H54 (cell line): ENCODE measurements around the gene BCOR.

Experiments
- DNase-seq: peaks from one replicate; pipeline ENCODE4 v3.0.0; 2011; ENCODE audit warnings: low spot score, mixed read lengths; ENCODE audit not compliant: insufficient read length
- FAIRE-seq: peaks from 3 replicates; lab custom pipeline; 2011; peaks lifted over from hg19 to GRCh38; lab: Jason Lieb, UNC
- POLR2A ChIP-seq: IDR thresholded peaks from 2 replicates; pipeline ENCODE4 v1.6.1; 2011; ENCODE audit warnings: low read depth, mild to moderate bottlenecking, low read length

BCOR gene

GRCh38 chrX:40130207-40130606 is 32.4 kb upstream of the BCOR start:
- no peak for TF ChIP-seq POLR2A

DNA sequence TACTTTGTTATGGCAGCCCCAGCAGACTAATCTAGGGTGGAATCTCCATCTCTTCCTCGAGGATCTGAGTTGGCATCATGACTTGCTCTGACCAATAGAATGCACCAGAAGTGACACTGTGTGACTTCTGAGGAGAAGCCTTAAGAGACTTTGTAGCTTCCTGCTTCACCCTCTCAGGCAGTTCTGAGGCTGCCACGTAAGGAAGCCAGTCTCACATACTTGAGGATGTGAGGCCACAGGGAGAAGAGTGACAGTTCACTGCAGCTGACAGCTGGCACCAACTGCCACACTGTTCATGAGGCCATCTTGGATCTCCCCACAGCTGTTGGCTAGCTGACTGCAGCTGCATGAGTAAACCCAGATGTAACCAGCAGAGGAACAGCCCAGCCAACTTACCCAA is 29.3 kb upstream of the BCOR start:
- DNase-seq (no peak), FAIRE-seq (no peak)
- no peak for TF ChIP-seq POLR2A

More at GRCh38 chrX:40130207-40130606, 32.4 kb upstream of the BCOR start:
- DNase-seq (peak; percentile 35), FAIRE-seq (no peak)

- DNase-seq (no peak), FAIRE-seq (no peak)
- TF ChIP-seq POLR2A, result no peak
Observed at GRCh38 chrX:40122487-40122886, 24.7 kb upstream of the BCOR start.

DNA sequence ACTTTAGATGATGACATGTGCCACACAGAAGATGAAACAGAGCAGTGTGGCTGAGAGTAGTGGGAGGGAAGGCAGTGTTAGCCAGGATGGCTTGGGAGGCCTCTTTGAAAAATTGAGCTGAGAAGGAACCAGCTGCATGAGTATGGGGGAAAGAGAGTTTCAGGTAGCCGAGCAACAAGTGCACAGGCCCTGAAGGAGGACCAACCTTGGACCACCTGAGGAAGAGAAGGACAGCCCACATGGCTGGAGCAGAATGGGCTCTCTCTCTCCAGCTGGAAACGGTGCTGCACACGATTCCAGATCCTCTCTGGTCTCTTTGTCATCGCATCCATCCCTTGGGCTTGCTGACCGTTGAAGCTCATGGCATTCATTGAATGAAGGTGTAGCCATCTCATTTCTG is 23.9 kb upstream of the BCOR start:
- no peak for DNase-seq
- no peak for FAIRE-seq
- no peak for TF ChIP-seq POLR2A

- DNase-seq, result no peak
- no peak for TF ChIP-seq POLR2A
- no peak for FAIRE-seq
Observed at GRCh38 chrX:40120838-40121580, 23.3 kb upstream of the BCOR start.

DNA sequence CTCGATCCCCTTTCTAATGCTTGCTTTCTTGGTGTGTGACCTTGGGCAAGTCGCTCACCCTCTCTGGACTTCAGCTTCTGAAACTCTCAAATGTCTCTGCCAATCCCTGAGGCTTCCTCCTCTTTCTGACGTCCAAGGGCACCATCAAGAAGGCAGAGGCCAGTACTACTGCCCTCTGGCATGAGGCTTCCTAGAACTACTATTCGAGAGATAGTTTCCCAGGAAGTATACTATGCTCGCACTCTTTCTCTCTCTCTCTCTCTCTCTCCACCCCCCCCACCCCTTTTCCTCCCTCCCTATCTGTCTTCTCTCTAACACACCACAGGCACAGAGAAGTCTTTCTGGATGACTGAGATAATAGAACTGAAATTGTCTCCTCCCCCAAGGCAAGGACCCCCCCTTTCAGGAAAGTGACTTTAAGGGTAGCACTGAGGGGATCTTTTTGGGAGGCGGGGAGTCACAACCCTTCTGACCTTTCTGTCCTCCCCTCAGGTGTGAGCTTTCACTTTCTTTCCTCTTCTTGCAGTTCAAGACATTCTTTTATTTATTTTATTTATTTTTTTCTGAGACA is 20.0 kb upstream of the BCOR start:
- DNase-seq (no peak), FAIRE-seq (no peak)
- TF ChIP-seq POLR2A, result no peak

DNA sequence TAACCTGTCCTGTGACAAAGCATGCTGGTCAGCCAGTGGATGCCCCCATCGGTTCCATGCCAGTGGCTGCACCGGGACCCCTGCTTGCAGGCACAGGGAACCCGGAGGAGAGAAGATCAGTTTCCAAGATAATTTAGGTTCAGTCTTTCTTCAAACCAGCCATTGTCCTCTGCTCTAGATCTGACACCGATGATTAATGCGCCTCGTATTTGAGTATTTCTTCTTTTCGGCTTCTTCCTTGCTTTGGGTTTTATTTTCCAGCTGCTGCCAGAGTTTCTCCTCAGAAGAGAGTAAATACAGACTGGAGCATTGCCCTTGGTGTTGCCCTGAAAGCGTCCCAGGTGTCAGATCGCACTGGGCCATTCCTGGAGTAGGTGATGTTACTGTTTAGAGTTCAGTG is 19.2 kb upstream of the BCOR start:
- DNase-seq (no peak), FAIRE-seq (no peak)
- TF ChIP-seq POLR2A, result no peak

- TF ChIP-seq POLR2A, result no peak
- DNase-seq (no peak), FAIRE-seq (no peak)
Observed at GRCh38 chrX:40112996-40113395, 15.2 kb upstream of the BCOR start.

- FAIRE-seq (no peak), DNase-seq (no peak)
- TF ChIP-seq POLR2A, result no peak
Observed at GRCh38 chrX:40111868-40112267, 14.1 kb upstream of the BCOR start.

GRCh38 chrX:40109288-40110008 is 11.7 kb upstream of the BCOR start:
- FAIRE-seq (no peak), DNase-seq (no peak)
- no peak for TF ChIP-seq POLR2A

- FAIRE-seq, result no peak
- no peak for DNase-seq
- TF ChIP-seq POLR2A, result 0 out of 2 replicates have a peak, but pooled peaks have one; percentile 10
Observed at GRCh38 chrX:40108959-40109287, 11.2 kb upstream of the BCOR start.

- FAIRE-seq (no peak), DNase-seq (no peak)
- no peak for TF ChIP-seq POLR2A
Observed at GRCh38 chrX:40108162-40108958, 10.6 kb upstream of the BCOR start.

DNA sequence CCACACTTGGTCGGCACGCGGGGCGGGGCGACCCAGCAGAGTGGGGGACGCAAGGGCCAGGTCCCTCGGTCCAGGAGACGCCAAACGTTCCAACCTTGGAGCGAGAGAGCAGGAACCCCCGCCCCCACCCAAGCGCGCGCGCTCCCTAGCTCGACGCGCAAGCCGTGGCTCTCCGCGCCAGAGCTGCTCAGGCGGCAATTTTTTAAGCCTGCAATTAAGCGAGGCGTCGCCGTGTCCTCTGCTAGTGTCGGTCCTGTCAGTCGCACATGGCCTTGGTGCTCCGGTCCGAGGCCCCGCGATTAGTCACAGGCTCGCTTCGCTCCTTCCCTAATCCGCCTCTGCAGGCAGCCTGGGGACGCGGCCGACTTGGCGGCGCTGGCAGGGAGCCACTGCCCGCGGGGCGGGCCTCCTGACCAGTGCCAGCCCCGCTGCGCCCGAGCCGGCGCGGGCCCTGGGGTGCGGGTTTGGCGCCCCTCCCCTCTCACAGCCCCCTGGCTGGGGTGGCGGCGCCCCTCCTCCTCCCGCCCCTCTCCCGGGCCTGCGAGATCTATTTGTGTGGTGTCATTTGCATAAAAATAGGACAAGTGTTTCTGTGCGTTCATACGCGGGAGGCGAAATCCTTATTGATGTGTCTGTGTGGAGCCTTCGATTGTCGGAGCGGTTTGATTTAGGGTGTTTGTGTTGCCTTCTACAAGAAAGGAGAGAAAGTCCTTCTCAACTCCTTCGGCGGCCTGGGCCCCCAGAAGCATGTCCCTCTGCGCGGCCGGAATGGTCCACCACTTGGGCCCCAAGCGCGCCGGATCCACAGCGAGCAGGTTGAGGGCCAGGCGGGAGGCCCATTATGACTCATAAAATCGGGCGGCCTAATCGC is 9.8 kb upstream of the BCOR start:
- TF ChIP-seq POLR2A, result no peak
- FAIRE-seq (no peak), DNase-seq (no peak)
